ENCODE measurements around the gene GSTO1. TPM values are rescaled to one million over a fixed set of nuclear protein-coding genes. Genes with fewer than 3 reads are reported as not detected.

Gene GSTO1
- total RNA-seq, 2 donors from 2014 or later: 257 to 291 TPM

DNA sequence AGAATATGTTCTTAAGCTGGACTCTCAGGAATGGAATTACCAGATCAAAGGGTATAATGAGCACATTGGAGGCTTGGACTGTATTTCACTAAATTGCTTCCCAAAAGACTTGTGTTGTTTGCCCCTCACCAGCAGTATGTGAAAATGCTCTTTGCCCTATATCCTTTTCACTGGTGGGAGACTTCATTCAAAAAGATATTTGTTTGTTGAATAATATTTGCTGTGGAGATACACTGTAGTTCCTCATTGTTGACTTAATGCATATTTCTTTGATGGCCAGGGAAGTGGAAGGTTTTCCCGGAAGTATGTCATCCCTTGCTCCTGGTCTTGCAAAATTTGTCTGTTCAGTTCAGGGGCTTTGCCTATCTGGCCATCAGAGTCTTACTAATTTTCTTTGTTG is 33.7 kb downstream of the GSTO1 start:
- Histone ChIP-seq H3K27me3 (no peaks in the 10 kb centered on the region), H3K9me3 (no peaks in the 10 kb centered on the region), H3K4me3 (no peak overlapping the region), H3K36me3 (no peaks in the 10 kb centered on the region), H3K27ac (no peak overlapping the region), H3K4me1 (peaks cover 0 to 10% of the 10 kb centered on the region in 2 donors)
- TF ChIP-seq, protein P1, sequence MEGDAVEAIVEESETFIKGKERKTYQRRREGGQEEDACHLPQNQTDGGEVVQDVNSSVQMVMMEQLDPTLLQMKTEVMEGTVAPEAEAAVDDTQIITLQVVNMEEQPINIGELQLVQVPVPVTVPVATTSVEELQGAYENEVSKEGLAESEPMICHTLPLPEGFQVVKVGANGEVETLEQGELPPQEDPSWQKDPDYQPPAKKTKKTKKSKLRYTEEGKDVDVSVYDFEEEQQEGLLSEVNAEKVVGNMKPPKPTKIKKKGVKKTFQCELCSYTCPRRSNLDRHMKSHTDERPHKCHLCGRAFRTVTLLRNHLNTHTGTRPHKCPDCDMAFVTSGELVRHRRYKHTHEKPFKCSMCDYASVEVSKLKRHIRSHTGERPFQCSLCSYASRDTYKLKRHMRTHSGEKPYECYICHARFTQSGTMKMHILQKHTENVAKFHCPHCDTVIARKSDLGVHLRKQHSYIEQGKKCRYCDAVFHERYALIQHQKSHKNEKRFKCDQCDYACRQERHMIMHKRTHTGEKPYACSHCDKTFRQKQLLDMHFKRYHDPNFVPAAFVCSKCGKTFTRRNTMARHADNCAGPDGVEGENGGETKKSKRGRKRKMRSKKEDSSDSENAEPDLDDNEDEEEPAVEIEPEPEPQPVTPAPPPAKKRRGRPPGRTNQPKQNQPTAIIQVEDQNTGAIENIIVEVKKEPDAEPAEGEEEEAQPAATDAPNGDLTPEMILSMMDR (IDR thresholded peaks at IDR 0.05): no peak
- DNase-seq (ENCODE audit: low spot score): no peak

DNA sequence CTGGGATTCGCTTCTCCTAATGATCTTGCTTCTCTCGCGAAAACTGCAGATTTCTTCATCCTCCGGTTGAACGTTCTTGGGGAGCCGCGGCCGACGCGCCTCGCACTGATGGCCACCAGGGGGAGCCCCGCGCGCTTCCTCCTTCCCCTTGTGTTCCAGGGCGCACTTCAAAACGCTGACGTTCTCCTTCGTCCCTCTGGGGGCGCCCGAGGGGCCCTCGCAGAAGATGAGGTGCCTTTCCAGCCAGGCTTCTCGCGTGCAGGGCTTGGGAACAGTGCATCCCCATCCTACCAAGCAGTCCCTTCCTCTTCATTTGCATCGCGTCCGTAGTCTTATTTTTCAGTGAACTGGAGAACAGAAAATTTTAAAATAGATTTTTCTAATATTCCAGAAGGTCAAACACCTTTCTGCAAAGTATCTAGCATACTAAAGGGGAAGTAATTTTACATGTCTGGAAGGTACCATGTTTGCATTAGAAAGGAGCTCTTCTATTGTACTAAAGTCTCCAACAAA is 36.8 kb downstream of the GSTO1 start:
- DNase-seq (ENCODE audit: low spot score): peak; percentile 94
- Histone ChIP-seq H3K4me1 (peaks cover 0 to 10% of the 10 kb centered on the region in 2 donors), H3K9me3 (no peaks in the 10 kb centered on the region), H3K27ac (no peak overlapping the region), H3K4me3 (no peak overlapping the region), H3K27me3 (no peaks in the 10 kb centered on the region), H3K36me3 (no peaks in the 10 kb centered on the region)
- TF ChIP-seq, protein P1 (IDR thresholded peaks at IDR 0.05): peak; percentile 99 to 100

DNA sequence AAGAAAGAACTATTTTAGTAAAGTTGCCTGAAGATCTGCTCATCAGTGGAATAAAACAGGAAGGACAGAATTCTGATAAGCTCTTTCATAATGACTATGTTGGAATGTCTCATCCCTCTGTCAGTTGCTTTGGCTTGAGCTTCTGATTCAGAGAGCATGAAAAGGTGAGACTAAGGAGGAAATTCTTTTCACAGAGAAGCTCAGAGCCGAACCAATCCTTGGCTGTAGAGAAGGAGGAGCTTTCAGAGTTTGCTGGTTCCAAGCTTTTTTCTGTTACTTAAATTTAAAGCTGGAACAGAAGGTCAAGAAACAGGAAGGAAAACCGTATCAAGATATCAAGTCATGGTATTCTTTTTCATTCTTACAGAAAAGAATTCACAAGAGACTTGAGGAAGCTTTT is 38.3 kb downstream of the GSTO1 start:
- H3K9me3 ChIP-seq: no peaks in the 10 kb centered on the region
- no peak overlapping the region for H3K4me3 ChIP-seq

DNA sequence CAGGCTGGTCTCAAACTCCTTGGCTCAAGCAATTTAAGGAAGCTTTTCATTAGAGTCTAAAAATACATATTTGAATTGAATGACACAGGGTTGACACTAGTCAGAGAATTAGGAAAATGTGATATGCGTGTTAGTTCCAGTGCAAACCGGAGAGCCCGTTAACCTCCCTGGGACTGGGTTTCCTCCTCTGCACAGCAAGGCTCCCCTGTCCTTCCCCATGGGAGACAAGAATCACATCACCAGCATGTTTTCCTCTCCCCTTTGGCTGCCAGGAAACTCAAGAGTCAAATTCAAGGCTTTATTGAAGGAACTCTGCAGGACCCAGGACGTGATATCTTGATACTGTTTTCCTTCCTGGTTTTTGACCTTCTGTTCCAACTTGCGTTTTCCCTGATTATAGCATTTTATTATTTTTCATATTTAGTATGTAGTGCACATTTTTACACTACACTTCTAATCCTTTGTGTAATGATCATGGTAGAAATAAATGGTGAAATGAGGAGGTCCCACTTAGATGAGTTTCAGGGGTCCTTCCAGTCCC is 39.2 kb downstream of the GSTO1 start:
- no peaks in the 10 kb centered on the region for H3K9me3 ChIP-seq
- peaks cover 0 to 27% of the 10 kb centered on the region in 2 donors for H3K4me1 ChIP-seq
- H3K27me3 ChIP-seq: no peaks in the 10 kb centered on the region
- no peak for DNase-seq (ENCODE audit: low spot score)
- TF ChIP-seq, protein P1 (IDR thresholded peaks at IDR 0.05): no peak
- H3K36me3 ChIP-seq: no peaks in the 10 kb centered on the region
- H3K4me3 ChIP-seq: no peak overlapping the region
- peak overlapping the region in 1 of 2 donors; percentile 16 for H3K27ac ChIP-seq

More for the DNA sequence above, 38.3 kb downstream of the GSTO1 start:
- DNase-seq (ENCODE audit: low spot score): no peak
- TF ChIP-seq, protein P1 (IDR thresholded peaks at IDR 0.05): no peak
- Histone ChIP-seq H3K4me1 (peaks cover 0 to 21% of the 10 kb centered on the region in 2 donors), H3K27ac (peak overlapping the region; percentile 2 to 16), H3K36me3 (no peaks in the 10 kb centered on the region), H3K27me3 (no peaks in the 10 kb centered on the region)

DNA sequence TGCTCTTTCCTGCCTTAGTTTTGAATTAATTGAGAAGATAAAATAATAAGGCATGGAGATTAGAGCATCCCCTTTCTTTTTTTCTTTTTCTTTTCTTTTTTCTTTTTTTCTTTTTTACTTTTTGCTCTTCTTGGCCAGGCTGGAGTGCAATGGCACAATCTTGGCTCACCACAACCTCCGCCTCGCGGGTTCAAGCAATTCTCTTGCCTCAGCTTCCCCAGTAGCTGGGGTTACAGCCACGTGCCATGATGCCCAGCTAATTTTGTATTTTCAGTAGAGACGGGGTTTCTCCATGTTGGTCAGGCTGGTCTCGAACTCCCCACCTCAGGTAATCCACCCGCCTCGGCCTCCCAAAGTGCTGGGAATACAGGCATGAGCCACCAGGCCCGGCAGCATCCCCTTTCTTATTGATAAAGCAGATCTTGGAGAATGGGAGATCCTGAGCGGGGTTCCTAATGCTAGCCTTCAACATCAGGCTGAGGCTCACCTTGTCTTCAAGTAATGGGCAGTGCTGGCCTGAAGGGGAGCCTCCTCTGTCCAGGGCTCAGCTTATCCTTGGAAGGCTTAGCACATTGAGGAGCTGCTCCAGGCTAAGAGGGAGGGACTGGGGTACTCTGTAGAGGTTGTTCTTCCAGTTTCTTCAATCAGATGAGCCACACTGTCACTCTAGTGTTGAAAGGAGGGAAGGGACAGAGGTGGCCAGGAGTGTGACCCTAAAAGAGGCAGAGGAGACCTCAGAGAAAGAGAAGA is 42.2 kb downstream of the GSTO1 start:
- no peaks in the 10 kb centered on the region for H3K36me3 ChIP-seq
- H3K9me3 ChIP-seq: no peaks in the 10 kb centered on the region
- H3K4me1 ChIP-seq: peaks cover 0 to 47% of the 10 kb centered on the region in 2 donors
- H3K4me3 ChIP-seq: no peak overlapping the region
- peak overlapping the region; percentile 96 to 97 for H3K27ac ChIP-seq
- no peaks in the 10 kb centered on the region for H3K27me3 ChIP-seq
- no peak for DNase-seq (ENCODE audit: low spot score)
- TF ChIP-seq, protein P1 (IDR thresholded peaks at IDR 0.05): no peak
